ENCODE data around the gene ABLIM2.

DNA sequence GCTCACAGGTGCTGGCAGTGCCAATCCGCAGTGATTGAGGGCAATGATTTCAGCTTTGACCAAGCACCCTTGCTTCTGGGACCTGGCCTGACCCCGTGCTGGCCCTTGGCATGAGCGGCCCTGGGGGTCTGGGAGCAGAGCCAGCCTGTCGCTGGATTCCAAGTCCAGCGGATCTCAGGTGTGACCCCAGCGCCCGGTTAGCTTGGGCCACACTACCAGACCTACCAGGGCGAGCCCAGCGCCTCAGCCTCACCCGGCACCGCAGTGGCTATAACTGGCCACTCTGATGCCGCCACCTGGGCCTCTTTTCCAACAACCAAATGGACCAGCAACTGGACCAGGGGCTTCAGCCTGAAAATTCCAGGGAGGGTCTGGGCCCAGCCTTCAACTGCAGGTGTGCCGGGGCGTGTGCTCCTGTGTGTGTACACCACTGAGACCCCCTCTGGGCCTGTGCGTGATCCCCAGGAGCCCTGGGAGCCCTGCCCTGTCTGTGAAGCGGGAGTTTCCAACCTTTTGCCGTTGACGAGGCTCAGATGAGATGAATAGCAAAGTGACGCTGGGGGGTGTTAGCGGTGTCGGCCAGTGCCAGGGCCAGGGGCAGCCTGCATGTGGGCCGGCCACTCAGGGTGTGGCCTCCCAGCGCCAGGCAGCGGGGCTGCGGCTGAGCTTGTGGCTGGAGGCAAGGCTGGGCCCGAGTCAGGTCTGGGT, 41.1 kb upstream of the ABLIM2 start:
- TF ChIP-seq, protein P1, sequence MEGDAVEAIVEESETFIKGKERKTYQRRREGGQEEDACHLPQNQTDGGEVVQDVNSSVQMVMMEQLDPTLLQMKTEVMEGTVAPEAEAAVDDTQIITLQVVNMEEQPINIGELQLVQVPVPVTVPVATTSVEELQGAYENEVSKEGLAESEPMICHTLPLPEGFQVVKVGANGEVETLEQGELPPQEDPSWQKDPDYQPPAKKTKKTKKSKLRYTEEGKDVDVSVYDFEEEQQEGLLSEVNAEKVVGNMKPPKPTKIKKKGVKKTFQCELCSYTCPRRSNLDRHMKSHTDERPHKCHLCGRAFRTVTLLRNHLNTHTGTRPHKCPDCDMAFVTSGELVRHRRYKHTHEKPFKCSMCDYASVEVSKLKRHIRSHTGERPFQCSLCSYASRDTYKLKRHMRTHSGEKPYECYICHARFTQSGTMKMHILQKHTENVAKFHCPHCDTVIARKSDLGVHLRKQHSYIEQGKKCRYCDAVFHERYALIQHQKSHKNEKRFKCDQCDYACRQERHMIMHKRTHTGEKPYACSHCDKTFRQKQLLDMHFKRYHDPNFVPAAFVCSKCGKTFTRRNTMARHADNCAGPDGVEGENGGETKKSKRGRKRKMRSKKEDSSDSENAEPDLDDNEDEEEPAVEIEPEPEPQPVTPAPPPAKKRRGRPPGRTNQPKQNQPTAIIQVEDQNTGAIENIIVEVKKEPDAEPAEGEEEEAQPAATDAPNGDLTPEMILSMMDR (IDR thresholded peaks at IDR 0.05; ENCODE audit: insufficient read depth, low read length) = no peak
- TF ChIP-seq GABPA (IDR thresholded peaks at IDR 0.05; ENCODE audit: low read depth) = no peak
- no peak for TF ChIP-seq POLR2AphosphoS5 (IDR thresholded peaks at IDR 0.05; ENCODE audit: low read depth)
